Choroid plexus epithelial cell (primary cell): ENCODE measurements around the gene TMSB10.

Source experiments
- DNase-seq: peaks from one replicate; pipeline ENCODE4 v3.0.0-alpha.2; 2010; ENCODE audit warnings: low read depth
- H3K4me3 ChIP-seq: 2 replicates; pipeline ENCODE4 v1.5.1; 2011; ENCODE audit warnings: low read depth, mild to moderate bottlenecking, control low read depth, low read length, moderate library complexity
- TF ChIP-seq, protein P1 (sequence below): conservative IDR thresholded peaks from 2 replicates; pipeline ENCODE4 v1.5.1; 2011; ENCODE audit warnings: low read depth, mild to moderate bottlenecking, control low read depth, inconsistent platforms, low read length, moderate library complexity

TMSB10 gene

DNA sequence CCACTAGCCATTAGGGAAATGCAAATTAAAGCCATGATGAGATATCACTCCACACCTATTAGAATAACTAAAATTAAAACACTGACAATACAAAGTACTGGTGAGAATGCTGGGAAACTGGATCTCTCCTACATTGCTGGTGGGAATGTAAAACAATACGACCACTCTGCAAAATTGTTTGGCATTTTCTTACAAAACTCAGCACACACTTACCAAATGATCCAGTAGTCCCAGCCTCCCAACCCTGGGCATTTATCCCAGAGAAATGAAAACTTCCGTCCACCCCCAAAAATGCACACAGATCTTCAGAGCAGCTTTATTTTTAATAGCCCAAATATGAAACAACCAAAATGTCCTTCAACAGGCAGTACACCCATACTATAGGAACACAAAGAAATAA, 8.9 kb upstream of the TMSB10 start:
- no peak for DNase-seq

DNA sequence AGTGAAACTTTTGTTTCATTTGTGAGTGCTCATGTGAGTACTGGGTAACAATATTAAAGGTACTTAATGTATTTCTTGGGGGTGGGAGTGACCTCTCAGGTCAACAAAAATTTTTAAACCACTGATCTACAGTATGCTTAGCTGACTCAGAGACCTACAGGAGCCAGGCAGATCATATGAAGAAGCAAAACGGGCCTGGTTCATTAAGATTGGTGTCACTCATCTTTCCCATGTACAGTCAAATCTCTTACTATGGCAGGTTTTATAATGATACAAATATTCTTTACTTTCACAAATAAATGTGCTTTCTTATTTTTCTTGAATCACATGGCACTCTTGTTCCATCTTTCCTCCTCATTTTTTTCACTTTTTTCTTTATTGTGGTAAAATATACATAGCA, 7.7 kb upstream of the TMSB10 start:
- TF ChIP-seq, protein P1, sequence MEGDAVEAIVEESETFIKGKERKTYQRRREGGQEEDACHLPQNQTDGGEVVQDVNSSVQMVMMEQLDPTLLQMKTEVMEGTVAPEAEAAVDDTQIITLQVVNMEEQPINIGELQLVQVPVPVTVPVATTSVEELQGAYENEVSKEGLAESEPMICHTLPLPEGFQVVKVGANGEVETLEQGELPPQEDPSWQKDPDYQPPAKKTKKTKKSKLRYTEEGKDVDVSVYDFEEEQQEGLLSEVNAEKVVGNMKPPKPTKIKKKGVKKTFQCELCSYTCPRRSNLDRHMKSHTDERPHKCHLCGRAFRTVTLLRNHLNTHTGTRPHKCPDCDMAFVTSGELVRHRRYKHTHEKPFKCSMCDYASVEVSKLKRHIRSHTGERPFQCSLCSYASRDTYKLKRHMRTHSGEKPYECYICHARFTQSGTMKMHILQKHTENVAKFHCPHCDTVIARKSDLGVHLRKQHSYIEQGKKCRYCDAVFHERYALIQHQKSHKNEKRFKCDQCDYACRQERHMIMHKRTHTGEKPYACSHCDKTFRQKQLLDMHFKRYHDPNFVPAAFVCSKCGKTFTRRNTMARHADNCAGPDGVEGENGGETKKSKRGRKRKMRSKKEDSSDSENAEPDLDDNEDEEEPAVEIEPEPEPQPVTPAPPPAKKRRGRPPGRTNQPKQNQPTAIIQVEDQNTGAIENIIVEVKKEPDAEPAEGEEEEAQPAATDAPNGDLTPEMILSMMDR, result no peak
- no peak for DNase-seq
- no peak overlapping the region for H3K4me3 ChIP-seq

More for the DNA sequence above, 8.9 kb upstream of the TMSB10 start:
- H3K4me3 ChIP-seq, result no peak overlapping the region
- TF ChIP-seq, protein P1, result no peak

DNA sequence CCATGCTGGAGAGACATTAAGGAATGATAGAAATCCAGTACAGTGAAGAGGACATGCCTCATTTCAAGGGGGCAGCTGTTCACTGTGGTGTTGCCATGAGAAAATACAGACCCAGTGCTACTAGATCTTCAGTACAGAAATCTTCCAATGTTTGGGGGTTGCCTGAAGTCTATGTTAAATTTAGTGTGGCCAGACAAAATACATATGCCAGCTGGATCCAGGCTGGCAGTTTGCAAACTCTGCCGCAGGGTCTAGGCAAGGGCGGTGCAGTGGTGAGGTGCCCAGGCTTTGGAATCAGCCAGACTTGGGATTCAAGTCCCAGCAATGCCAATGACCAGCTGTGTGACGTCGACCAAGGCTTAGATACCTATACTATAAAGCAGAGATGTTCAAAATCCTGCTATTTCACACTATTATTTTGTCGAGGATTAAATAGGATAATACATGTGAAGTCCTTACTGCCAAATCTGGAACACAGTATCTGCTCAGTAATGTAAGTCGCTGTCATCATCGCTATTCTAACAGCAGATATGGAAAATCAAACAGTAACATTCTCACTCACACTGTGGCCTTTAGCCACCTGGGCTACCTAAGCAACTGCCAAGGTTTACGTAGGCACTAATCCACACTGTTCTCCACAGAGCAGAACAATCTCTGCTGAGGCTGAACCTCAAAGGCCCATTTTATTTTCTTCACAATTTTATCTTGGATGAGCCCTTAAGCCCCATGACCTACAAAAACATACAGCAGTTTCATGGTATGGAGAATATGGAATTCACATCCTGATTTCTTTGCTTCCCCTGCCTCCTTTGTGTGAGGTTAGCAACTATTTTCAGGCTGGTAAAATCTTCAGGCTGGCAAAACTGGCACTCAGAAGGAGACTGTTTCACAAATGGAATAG, 5.9 kb upstream of the TMSB10 start:
- no peak overlapping the region for H3K4me3 ChIP-seq
- TF ChIP-seq, protein P1, result no peak
- DNase-seq, result no peak

DNA sequence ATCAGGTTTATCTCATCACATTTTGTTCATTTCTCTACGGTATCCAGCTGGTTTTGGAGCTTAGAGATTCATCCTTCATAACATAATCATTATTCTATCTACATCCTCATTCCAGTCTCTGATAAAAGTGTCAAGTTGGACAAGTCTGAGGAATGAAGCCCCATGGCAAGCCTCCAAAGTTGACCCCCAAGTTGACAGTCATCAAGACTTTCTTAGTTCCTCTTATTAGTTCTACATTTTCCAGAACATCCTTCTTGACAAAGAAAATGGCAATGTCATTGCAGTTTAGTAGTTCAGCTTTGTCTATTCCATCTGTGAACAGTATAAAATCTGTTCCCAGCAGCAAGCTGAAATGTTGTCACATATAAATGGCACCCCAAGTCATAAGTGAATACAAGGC, 4.5 kb upstream of the TMSB10 start:
- no peak for DNase-seq
- TF ChIP-seq, protein P1, result no peak
- H3K4me3 ChIP-seq, result no peak overlapping the region

DNA sequence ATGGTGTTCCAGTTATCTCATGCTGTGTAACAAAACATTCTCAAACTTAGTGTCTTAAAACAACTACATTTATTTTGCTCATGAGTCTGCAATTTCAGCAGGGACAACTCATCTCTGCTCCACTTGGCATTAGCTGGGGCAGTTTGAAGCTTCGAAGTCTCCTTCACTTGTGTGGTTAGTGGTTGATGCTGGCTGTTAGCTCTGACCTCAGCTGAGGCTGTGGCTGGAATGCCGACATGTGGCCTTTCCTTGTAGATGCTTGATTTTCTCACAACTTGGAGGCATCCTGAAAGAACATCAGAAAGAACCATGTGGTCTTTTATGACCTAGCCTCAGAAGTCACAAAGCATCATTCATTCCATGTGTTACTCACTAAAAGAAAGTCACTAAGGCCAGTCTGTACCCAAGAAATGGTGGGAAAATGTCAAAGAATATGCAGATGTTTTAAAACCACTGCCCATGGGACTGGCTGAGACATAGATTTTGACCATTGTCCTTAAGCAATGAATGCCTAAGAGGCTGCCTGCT, 3.8 kb upstream of the TMSB10 start:
- no peak overlapping the region for H3K4me3 ChIP-seq
- peak; percentile 93 for DNase-seq
- TF ChIP-seq, protein P1, result no peak

DNA sequence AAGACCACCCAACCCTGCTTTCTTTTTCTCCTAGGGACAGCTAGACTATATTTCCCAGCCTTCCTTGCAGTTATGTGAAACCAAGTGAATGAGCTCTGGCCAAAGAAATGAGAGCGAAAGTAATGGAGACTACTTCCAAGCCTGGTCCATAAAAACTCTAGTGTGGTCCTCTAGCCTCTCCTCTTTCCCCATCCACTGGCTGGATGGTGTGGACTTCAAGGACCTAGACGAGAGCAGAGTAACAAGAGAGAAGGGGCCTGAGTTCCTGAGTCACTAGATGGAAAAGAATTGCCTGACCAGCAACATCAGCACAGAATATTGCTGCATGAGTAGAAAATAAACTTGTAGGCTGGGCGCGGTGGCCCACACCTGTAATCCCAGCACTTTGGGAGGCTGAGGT, 2.9 kb upstream of the TMSB10 start:
- H3K4me3 ChIP-seq, result no peak overlapping the region
- DNase-seq, result no peak
- TF ChIP-seq, protein P1, result no peak
